ENCODE results near the gene NME8.
A peak's percentile ranks its signal among the peaks of the same experiment; 100 is the strongest.

The NME8 gene

GRCh38 chr7:37901236-37901827, 52.9 kb downstream of the NME8 start:
- DNase-seq (ENCODE audit: low read depth): no peak

- DNase-seq (ENCODE audit: low read depth): peak; percentile 74
Observed at GRCh38 chr7:37901890-37902524, 53.6 kb downstream of the NME8 start.

- DNase-seq (ENCODE audit: low read depth): peak; percentile 81
Observed at GRCh38 chr7:37908221-37908788, 59.9 kb downstream of the NME8 start.

GRCh38 chr7:37912756-37913155, 64.4 kb downstream of the NME8 start:
- no peak for DNase-seq (ENCODE audit: low read depth)

- no peak for DNase-seq (ENCODE audit: low read depth)
Observed at GRCh38 chr7:37915438-37915837, 67.0 kb downstream of the NME8 start.

GRCh38 chr7:37916017-37916672, 67.7 kb downstream of the NME8 start:
- DNase-seq (ENCODE audit: low read depth): no peak

GRCh38 chr7:37916673-37917660, 68.6 kb downstream of the NME8 start, which contains the start of gene SFRP4:
Gene SFRP4 (minus strand): TSS chr7:37916817. CDS start chr7:37916537, 280 bp downstream.
- DNase-seq (ENCODE audit: low read depth): peak; percentile 47

GRCh38 chr7:37918526-37918925, 70.1 kb downstream of the NME8 start:
- DNase-seq (ENCODE audit: low read depth): no peak

GRCh38 chr7:37920305-37920848, 72.0 kb downstream of the NME8 start, which contains the start of gene EPDR1:
Gene EPDR1 (plus strand): TSS chr7:37920640. CDS start chr7:37920940, 300 bp downstream.
- no peak for DNase-seq (ENCODE audit: low read depth)

GRCh38 chr7:37920849-37921805, 72.7 kb downstream of the NME8 start:
- no peak for DNase-seq (ENCODE audit: low read depth)

GRCh38 chr7:37921876-37922275, 73.5 kb downstream of the NME8 start:
- DNase-seq (ENCODE audit: low read depth): no peak

GRCh38 chr7:37923996-37924395, 75.6 kb downstream of the NME8 start:
- no peak for DNase-seq (ENCODE audit: low read depth)

- DNase-seq (ENCODE audit: low read depth): no peak
Observed at GRCh38 chr7:37924491-37925041, 76.2 kb downstream of the NME8 start.

GRCh38 chr7:37925620-37926019, 77.2 kb downstream of the NME8 start:
- DNase-seq (ENCODE audit: low read depth): no peak

- DNase-seq (ENCODE audit: low read depth): no peak
Observed at GRCh38 chr7:37927773-37928444, 79.5 kb downstream of the NME8 start.

- DNase-seq (ENCODE audit: low read depth): no peak
Observed at GRCh38 chr7:37928878-37929277, 80.5 kb downstream of the NME8 start.

GRCh38 chr7:37930226-37930948, 82.0 kb downstream of the NME8 start:
- peak; percentile 49 for DNase-seq (ENCODE audit: low read depth)

- no peak for DNase-seq (ENCODE audit: low read depth)
Observed at GRCh38 chr7:37932543-37932942, 84.1 kb downstream of the NME8 start.

Data from HS-5 (cell line).